Activated naive CD4-positive, alpha-beta T cell treated with anti-CD3 and anti-CD28 coated beads, Interleukin-2, amount 10 ng/mL, durations not matched to agents 5 hours and 36 hours (primary cell): ENCODE data around the gene RRM2. TPM values are rescaled to one million over a fixed set of nuclear protein-coding genes. Genes with fewer than 3 reads are reported as not detected.

Source experiments
- total RNA-seq, 2 experiments: library from RNA; stranded (reverse); gene quantifications; one replicate each; pipeline ENCODE4 v1.2.3, GENCODE V29; 2021

Gene RRM2
- 100 to 1,000 TPM; 332 to 342 TPM for total RNA-seq

DNA sequence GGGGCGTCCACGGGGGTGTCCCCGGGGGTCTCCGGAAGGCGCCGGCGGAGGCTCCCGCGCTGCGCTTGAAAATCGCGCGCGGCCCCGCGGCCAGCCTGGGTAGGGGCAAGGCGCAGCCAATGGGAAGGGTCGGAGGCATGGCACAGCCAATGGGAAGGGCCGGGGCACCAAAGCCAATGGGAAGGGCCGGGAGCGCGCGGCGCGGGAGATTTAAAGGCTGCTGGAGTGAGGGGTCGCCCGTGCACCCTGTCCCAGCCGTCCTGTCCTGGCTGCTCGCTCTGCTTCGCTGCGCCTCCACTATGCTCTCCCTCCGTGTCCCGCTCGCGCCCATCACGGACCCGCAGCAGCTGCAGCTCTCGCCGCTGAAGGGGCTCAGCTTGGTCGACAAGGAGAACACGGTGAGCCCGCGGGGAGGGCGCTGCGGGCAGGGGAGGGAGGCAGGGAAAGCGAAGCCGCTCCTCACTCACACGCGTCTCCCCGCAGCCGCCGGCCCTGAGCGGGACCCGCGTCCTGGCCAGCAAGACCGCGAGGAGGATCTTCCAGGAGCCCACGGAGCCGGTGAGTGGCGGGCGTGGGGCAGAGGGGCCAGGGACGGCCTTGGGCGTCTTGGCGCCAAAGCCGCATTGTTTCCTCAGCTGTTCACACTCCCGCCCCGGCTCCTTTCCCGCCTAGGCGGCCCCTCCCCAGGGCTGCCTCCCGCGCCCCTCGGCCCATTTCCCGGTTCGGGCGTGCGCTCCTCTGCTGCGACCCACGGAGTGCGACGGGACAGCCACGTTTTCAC is at the start of gene RRM2:
TSS of gene RRM2 (plus strand) at position 240 of the 781 bp plus-strand sequence. CDS start at position 300, 60 bp downstream.

DNA sequence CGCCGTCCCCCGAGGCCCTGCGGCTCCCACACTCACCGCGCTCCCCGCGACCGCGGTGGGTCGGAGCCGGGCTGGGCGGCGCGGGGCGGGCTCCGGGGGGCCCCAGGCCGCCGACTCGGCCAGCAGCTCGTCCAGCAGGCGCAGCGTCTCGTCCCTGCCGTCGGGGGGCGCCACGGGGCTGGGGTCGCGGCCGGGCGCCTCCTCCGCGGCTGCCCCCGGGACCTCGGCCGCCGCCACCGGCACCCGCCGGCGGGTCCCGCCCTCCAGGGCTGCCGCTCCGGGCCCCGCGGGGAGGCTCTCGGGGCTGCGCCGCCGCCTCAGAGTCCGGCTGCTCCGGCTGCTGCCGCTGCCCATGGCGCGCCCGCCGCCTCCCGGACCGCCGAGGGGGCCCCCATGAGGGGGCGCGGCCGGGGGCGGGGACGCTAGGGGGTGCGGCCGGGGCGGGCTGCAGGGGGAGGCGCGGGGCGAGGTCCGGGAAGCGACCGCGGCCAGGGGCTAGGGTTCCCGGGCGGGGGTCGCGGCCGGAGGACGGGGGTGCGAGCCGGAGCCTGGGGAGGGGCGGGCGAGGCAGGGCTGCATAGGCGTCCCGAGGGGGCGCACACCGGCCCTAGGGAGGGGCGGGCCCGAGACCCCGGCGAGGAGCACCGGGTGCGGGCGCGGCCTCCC is 42.5 kb upstream of the RRM2 start, which contains the start of gene CYS1:
TSS of gene CYS1 (minus strand) at position 542 of the 666 bp plus-strand sequence. CDS start at position 354, 188 bp downstream.

Other genes starting within 250 kb of the RRM2 start
- gene GRHL1, start 171.0 kb upstream of the RRM2 start, total RNA-seq: under 1 TPM; 0.36 to 0.48 TPM
- 1 to 10 TPM; 8.9 to 9.2 TPM for gene KLF11, start 79.2 kb upstream of the RRM2 start, total RNA-seq
- under 1 TPM; 0.28 to 0.55 TPM for gene CYS1, start 42.3 kb upstream of the RRM2 start, total RNA-seq
- 10 to 100 TPM; 74.1 to 77.8 TPM for gene HPCAL1, start 180.2 kb downstream of the RRM2 start, total RNA-seq